Measurements from ENCODE around the gene PLEKHJ1.

The PLEKHJ1 gene

DNA sequence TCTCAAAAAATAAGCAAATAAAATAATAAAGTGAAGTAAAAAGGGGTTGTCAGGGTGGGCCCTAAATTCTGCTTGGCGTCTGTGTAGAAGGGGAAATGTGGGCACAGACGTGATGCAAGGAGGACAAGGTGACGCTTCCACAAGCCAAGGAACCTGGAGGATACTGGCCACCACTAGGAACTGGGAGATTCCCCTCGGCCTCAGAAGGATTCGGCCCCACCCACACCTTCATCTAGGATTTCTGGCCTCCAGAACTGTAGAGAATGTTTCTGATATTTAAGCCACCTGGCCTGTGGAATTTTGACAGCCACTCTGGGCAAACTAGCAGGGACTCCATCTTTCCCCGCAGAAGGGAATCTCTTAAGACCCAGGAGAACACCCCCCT is 1.1 kb downstream of the PLEKHJ1 start:
- DNase-seq, result no peak

DNA sequence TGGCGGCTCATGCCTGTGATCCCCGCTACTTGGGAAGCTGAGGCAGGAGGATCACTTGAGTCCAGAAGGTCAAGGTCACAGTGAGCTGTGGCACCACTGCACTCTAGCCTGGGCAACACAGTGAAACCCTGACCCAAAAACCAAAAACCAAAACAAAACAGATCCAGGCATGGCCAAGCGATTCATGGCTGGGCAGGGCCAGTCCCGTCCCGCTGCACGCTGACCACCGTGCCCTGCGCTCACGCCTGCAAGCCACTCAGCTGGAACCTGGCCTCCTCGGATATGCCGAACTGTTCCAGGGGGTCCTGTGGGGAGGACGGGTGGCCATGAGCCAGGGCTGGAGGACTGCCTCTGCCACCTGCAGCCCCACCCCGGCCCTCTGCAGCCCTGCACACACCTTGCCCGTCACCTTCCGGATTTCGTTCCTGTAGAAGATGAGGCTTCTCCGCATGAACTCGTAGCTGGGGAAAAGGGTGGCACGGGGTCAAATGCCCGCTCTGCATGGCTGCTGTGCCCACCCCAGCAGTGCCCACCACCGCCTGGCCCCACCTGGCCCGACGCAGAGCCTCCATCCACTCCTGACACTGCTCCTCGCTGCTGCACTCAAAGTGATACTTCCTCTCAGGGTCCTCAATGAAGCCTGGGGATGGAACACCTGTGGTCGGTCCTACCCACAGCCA is 2.4 kb downstream of the PLEKHJ1 start:
- DNase-seq, result no peak

DNA sequence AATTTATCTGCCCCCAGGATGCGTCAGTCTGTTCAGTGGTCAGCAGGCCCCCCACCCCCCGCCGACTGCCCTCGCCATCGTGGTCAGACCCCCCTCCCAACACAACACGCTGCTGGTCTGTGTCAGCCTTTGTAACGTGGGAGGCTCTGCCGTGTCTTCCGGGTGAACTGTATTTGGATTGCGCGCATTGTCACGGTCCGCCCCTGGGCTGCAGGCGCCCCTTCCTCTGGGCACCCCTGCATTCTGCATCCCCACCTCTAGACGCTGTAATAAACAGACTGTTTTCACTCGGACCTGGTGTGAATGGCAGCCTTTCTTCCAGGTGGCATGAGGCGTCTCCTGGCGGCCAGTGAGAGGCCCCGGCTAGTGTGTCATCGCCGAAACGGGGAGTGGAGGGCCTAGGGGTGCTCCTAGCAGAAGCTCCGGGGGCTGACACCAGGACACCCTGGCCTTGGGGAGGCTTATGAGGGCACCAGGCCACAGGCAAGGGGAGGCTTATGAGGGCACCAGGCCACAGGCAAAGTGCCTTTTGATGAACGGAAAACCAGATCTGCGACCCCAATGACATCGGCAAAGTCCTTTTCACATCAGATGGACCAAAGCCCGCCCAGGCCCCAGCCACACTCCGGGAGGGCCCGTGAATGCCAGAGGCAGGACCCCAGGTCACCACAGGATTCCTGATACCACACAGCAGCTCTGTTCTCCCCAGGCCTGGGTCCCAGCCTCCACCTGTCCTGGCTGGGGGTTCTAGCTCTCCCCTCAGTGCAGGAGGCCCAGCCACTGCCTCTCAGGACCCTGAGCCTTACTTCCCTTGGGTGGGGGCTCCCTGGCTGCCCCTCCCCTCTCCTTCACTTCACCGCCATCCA is 3.6 kb downstream of the PLEKHJ1 start:
- no peak for DNase-seq

DNA sequence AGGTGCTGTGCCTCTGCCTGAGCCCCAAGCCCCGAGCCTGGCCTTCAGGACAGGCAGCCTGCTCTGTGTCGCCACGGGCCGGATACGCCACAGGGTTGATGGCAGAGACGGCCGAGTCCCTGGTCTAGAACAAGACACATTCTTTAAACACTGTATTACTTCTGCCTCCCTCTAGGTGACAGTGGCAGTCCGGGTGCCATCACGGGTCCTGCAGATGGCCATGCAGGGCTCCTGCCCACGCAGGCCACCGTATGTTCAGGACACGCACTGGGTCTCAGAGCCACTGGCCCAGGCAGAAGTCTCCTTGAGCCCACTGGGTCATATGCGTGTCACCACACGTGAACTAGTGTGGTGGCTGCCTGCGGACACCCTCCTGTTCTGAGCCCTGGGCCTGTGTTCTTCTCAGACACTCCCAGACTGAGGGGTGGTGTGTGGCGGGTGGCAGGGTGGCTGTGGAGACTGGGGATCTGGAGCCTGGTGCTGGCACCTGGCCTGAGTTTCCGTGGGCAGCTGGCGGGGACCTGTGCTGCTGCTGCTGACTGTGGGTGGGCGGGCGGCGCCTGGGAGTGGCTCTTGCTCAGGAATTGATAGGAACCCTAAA is 4.4 kb downstream of the PLEKHJ1 start:
- DNase-seq, result no peak

DNA sequence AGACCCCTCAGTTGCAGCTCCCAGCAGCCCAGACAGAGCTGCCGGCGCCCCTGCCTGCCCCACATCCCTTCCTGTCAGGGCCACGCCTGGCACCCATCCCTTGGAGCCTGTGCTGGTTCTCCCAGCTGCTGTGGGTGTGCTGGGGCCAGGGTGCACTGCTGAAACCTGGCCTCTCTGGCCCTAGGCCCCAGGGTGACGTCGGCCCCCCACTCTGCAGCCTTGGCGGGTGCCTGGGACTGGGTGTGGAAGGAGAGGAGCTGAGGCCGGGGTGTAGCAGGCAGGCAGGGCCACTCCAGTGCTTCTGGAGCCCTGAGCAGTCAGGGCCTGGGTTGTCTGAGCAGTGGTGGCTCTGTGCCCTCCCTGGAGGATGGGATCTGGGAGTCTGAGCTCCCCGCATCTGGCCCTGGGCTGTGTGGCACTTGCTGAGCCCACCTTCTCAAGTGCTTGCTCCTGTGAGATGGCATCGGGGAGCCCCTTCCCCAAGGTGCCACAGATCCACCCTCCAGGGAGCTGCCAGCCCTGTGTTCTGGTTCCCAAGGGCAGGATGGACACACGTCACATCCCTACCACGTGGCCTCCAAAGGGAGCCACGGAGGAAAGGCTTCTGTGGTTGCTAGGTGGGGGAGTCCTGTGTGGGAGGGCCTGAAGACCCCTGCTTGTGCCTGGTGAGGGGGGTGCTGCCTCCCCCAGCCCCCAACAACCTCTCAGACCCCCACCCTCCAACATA is 5.2 kb downstream of the PLEKHJ1 start:
- no peak for DNase-seq

DNA sequence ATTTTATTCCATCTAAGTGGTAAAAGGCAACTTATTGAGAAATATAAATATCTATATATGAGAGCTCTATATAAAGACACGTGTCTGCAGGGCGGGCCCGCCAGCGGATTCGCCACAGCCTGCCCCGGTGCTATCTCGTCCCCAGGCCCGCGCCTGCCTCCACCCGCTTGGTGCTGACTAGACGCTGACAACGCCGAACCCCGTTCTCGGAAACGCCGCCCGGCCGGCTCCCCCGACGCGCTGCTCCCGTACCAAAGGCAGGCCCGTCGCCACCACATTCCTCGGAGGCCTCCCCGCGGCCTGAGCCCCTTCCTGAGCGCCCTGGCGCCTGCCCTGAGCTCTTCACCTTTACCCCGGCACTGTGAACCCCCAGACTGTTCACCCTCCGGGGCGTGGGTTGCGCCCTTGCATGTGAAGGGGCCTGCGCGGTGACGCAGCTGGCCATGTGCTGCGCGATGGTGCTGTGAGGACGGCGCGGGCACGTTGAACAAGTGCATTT is 6.0 kb downstream of the PLEKHJ1 start:
- no peak for DNase-seq

DNA sequence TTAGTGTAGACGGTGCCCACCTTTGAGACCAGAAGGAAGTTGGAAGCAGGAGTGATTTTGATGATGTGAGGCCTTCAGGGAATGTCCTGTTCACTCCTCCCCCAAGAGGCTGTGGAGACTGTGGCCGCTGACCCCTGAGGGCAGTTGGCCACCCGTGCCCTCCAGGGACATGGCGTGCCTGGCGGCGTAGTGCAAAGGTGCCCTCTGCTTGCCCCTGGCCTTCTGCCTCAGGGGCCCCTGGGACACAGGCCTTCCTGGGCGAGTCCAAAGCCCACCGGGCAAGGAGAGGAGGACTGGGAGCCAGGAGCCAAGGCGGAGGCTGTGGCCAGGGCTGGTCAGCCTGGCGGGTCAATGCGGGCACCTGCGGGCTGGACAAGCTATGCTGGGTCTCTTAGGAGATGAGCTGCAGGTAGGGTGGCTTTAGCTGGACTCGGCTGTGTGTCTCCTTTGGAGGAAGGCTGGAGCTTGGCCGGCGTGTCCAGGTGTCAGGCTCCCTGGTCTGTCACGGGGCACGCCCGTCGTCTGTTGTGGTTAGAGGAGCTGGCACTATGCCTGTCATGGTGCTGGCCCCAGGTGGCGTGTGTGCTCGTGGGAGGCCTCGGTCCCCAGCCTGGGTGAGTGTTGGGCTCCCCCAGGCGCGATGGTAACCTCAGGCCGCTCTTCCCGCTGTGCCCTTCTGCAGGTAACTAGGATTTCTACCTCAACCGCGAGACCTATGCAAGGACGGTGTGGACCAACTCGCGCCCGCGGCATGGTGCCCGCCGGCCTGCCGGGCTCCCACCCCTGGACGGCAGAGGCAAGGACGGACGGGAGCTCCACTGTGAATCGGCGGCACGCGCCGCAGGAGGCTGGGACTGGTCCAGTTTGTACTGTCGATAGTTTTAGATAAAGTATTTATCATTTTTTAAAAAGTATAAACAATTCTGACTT is 6.8 kb downstream of the PLEKHJ1 start:
- no peak for DNase-seq

DNA sequence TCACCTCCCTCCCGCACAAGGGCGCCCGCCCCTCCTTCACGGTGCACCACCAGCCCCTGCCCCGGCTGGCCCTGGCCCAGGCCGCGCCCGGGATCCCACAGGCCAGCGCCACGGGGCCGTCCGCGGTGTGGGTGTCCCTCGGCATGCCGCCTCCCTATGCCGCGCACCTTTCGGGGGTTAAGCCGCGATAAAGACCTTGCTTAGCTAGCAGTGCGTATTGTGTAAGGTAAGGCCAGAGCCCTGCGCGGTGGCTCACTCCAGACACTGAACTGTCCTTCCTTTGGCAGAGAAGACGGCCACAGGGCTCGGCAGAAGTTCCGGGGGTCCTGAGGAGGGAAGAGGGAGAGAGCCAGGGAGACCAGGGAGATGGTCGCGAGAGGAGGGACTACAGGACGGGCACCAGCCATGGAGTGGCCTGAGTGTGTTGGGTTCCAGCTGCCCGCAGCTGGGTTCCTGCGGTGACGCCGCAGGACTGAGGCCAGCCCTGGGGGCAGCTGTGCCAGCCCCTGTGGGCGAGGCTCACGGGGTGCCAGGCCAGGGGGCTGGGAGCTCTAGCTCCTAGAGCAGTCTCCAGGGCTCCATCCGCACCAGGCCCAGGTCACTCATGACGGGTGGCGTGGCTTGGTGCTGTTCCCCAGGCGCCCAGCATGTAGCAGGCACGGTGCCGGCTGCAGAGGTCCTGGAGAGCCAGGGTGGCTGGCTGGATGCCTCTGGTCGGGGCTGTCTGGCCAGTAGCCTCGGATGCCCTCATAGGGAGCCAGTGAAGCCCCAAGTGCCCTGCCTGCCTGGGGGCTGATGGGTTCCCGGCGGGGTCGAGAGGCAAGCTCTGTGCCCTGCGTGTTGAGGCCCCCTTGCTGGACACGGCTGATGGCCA is 7.7 kb downstream of the PLEKHJ1 start:
- no peak for DNase-seq

DNA sequence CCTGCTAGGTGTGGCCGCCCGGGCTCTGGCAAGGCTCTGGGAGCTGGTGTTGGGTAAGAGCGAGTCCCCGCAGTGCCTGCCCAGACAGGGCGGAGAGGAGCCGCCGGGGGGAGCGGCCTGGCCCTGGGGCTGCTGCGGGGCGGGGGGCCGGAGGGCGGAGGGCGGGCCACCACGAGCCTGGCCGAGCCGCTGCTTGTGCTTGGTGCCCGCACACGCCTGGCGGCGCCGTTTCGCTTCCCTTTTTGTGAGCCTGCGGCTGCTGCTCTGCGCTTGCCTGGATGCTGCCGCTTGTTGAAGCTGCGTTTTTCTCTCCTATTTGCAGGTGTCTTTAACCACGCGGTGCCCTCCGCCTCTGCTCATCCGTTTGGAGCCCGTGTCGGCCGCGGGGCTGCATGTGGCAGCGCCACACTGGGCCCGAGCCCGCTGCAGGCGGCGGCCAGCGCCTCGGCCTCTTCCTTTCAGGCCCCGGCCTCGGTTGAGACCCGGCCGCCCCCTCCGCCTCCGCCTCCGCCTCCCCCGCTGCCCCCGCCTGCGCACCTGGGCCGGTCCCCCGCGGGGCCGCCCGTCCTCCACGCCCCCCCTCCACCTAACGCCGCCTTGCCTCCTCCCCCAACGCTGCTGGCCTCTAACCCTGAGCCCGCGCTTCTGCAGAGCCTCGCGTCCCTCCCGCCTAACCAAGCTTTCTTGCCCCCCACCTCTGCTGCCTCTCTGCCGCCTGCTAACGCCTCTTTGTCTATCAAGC is 8.5 kb downstream of the PLEKHJ1 start:
- DNase-seq, result no peak

DNA sequence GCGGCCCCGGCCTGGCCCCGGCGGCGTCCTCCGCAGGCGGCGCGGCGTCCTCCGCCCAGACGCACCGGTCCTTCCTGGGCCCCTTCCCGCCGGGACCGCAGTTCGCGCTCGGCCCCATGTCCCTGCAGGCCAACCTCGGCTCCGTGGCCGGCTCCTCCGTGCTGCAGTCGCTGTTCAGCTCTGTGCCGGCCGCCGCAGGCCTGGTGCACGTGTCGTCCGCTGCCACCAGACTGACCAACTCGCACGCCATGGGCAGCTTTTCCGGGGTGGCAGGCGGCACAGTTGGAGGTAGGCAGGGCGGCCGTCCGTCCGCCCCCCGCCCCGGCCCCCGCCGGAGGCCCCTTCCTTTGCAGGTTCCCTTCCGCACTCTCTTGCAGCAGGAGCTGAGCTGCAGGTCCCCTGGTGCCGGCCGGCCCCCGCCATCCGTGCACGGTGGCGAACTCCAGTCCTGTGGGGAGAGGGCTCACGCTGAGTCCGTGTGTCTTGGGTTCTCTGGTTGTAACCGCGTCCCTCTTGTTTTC is 9.2 kb downstream of the PLEKHJ1 start:
- DNase-seq, result no peak

DNA sequence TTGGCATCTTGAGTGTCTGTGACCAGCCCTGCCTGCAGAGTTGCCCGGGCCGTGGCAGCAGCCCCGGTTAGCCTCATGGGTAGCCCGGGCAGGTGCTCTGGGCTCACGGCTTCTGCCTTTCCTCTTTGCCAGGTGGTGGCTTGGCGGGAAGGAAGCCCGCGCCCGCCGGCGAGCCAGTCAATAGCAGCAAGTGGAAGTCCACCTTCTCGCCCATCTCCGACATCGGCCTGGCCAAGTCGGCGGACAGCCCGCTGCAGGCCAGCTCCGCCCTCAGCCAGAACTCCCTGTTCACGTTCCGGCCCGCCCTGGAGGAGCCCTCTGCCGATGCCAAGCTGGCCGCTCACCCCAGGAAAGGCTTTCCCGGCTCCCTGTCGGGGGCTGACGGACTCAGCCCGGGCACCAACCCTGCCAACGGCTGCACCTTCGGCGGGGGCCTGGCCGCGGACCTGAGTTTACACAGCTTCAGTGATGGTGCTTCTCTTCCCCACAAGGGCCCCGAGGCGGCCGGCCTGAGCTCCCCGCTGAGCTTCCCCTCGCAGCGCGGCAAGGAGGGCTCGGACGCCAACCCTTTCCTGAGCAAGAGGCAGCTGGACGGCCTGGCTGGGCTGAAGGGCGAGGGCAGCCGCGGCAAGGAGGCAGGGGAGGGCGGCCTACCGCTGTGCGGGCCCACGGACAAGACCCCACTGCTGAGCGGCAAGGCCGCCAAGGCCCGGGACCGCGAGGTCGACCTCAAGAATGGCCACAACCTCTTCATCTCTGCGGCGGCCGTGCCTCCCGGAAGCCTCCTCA is 9.9 kb downstream of the PLEKHJ1 start:
- no peak for DNase-seq

DNA sequence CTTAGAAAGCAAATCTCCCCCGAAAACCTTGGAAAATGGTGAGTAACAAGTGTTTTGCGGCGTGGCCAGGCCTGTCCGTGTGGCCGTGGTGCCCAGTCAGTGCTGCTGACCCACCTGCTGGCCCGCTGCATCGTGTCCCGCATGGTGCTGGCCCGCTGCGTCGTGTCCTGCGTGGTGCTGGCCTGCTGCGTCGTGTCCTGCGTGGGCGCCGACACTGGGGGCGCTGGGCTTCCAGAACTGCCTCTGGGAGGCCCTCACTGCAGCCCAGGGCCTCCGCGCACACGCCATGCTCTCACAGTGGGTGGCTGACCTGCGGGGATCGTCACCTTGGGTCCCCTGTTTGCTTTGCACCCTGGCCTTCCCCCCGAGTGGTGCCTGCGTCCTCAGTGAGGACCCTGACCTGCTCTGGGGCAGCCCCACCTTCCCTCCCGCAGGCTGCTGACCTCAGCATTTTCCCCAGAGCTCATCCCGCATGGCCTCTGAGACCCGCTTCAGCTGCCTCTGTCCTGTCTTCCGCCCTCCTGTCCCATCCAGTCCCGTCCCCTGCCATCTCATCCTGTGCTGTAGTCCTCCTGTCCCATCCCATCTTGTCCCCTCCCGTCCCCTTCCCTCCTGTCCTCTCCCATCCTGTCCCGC is 10.6 kb downstream of the PLEKHJ1 start:
- DNase-seq, result no peak

DNA sequence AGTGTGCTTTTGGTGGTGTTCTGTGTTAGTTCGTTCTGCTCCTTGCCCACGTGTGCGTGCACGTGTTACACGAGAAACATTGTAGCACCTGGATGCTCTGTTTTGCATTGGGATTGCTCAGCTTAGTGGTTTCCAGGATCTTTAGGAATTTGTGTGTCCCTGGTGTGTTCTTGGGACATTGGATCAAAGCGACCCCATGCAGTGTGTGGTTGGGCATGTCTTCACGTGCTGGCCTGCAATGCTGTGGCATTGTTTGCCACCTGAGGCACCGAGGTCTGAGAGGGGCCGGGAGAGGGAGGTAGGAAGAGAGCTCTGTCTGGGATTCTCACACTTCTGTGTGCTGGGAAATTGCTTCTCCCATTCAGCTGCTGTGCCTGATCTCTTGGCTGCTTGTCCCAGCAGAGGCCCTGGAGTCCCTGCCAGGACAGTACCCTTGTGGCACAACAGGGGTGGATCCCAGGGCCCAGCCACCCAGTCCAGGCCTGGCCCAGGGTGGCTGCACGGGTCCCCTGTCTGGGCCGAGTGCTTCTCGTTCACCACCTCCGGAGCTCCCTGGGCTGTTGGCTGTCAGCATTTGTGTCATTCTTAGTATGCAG is 11.3 kb downstream of the PLEKHJ1 start:
- DNase-seq, result no peak

DNA sequence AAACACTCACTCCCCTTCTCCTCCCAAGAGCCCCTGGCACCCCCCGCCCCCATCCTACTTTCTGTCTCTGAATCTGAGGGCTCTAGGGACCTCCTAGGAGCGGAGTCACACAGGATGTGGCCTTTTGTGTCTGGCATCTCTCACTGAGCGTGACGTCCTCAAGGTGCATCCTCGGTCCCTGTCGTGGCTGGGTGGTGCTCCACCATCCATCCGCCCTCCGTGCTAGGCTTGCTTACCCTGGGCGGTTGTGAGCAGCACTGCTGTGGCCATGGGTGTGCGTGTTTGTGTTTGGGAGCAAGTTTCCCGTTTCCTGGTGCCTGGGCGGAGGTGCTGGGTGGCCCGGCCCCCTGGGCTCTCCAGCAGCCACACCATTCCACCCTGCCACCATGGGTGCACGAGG is 12.2 kb downstream of the PLEKHJ1 start:
- DNase-seq, result no peak

DNA sequence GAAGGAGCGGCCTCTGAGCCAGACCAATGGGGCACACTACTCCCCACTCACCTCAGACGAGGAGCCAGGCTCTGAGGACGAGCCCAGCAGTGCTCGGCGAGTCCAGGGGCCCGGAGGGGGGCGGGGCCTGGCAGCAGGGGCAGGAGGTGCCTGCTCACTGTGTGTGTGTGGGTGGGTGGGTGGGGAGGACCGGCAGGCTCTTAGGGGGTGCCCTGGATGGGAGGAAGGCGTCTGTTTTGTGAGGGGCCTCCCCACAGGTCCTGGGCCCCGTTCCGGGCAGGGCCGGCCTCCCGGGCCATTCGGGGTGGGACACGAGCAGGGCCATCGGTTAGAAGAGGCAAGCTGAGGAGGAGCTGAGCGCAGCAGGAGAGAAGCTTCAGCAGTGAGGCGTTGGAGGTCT is 12.7 kb downstream of the PLEKHJ1 start:
- no peak for DNase-seq

DNA sequence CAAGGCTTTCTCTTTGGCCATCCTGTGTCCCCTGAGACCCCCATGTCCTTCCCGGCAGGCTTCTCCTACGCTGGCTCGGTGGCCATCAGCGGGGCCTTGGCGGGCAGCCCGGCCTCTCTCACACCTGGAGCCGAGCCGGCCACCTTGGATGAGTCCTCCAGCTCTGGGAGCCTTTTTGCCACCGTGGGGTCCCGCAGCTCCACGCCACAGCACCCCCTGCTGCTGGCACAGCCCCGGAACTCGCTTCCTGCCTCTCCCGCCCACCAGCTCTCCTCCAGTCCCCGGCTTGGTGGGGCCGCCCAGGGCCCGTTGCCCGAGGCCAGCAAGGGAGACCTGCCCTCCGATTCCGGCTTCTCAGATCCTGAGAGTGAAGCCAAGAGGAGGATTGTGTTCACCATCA is 14.2 kb downstream of the PLEKHJ1 start:
- DNase-seq, result no peak

DNA sequence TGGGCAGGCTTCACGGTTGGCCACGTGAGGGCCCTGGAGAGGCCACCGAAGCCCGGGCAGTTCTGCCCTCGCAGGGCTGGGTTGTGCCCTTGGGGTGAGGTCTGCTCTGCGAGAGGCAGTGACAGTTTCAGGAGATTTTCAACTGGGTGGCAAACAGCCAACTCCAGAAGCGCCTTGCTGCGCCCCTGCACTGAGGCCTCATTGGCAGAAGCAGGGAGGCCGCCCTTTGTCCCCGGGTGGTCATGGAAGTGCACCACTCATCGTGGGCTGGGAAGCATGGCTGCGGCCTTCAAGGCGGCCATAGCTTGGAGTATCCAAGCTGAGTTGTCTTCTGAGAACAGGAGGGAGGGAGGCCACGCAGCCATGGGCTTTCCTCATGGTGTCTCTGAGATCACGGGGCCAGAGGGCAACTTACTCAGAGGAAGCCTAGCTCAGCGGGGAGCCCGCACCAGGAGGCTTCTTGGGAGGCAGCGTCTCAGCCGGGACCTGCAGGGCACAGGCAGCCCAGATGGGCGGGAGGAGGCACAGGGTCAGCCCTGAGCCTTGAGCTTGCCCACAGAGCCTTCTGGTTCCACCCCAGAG is 14.8 kb downstream of the PLEKHJ1 start:
- no peak for DNase-seq

DNA sequence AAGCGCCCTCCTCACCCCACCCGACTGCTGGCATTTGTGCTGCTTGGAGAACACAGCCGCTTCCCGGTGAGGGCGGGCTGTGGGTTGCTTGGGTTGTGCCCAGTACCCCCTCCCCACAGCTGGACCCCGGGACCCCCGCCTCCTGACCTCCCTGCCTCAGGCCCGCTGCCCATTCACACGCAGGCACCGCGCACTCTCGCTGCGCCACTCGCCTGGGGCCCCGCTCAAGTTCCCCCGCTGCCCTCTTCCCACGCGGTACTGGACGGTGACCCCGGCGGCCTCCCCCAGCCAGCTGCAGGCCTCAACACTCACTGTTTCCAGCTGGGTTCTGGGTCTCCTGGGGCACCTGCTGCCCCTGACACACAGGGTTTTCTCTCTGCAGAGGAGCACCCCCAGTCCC is 16.4 kb downstream of the PLEKHJ1 start:
- no peak for DNase-seq
